ENCODE data around the gene CCM2L.

The CCM2L gene

GRCh38 chr20:32010101-32010500, at the start of gene CCM2L:
Gene CCM2L, plus strand, starts transcription at chr20:32010438. Its CDS starts 17 bp downstream, at chr20:32010455.
- no peak for TF ChIP-seq USF1 (IDR thresholded peaks at IDR 0.05)
- TF ChIP-seq CEBPB (IDR thresholded peaks at IDR 0.05), result no peak
- TF ChIP-seq YY1 (IDR thresholded peaks at IDR 0.05; ENCODE audit: low read depth), result no peak
- TF ChIP-seq TAF1 (IDR thresholded peaks at IDR 0.05; ENCODE audit: low read depth), result no peak

- TF ChIP-seq MAX (IDR thresholded peaks at IDR 0.05), result no peak
Measured at GRCh38 chr20:31962761-31963160, 47.5 kb upstream of the CCM2L start.

GRCh38 chr20:31963889-31964288, 46.3 kb upstream of the CCM2L start:
- TF ChIP-seq FOXM1 (IDR thresholded peaks at IDR 0.05; ENCODE audit: borderline replicate concordance, low read depth) (no peak), EGR1 (IDR thresholded peaks at IDR 0.05) (no peak), REST (IDR thresholded peaks at IDR 0.05; ENCODE audit: low read depth) (no peak), YY1 (IDR thresholded peaks at IDR 0.05; ENCODE audit: low read depth) (no peak), USF1 (IDR thresholded peaks at IDR 0.05) (no peak), CREB1 (IDR thresholded peaks at IDR 0.05; ENCODE audit: low read depth) (no peak), EP300 (IDR thresholded peaks at IDR 0.05; ENCODE audit: borderline replicate concordance) (no peak), TEAD4 (IDR thresholded peaks at IDR 0.05) (no peak)

- TF ChIP-seq CEBPB (IDR thresholded peaks at IDR 0.05) (no peak), FOXM1 (IDR thresholded peaks at IDR 0.05; ENCODE audit: borderline replicate concordance, low read depth) (no peak), REST (IDR thresholded peaks at IDR 0.05; ENCODE audit: low read depth) (no peak), USF1 (IDR thresholded peaks at IDR 0.05) (no peak), MAX (IDR thresholded peaks at IDR 0.05) (no peak), YY1 (IDR thresholded peaks at IDR 0.05; ENCODE audit: low read depth) (no peak), TCF12 (IDR thresholded peaks at IDR 0.05; ENCODE audit: low read depth) (no peak), EP300 (IDR thresholded peaks at IDR 0.05; ENCODE audit: borderline replicate concordance) (no peak), TEAD4 (IDR thresholded peaks at IDR 0.05) (no peak), EGR1 (IDR thresholded peaks at IDR 0.05) (no peak), RAD21 (IDR thresholded peaks at IDR 0.05; ENCODE audit: low read depth) (no peak), TAF1 (IDR thresholded peaks at IDR 0.05; ENCODE audit: low read depth) (no peak)
Measured at GRCh38 chr20:31966991-31967655, 43.1 kb upstream of the CCM2L start.

GRCh38 chr20:31967830-31968249, 42.4 kb upstream of the CCM2L start, which contains the start of gene XKR7:
Gene XKR7, plus strand, starts transcription at chr20:31968151. Its CDS starts 25 bp downstream, at chr20:31968176.
- TF ChIP-seq YY1 (IDR thresholded peaks at IDR 0.05; ENCODE audit: low read depth) (peak; percentile 67; the same call in 1 of the 2 replicates), NFIC (IDR thresholded peaks at IDR 0.05) (no peak), TEAD4 (IDR thresholded peaks at IDR 0.05) (peak; percentile 89), REST (IDR thresholded peaks at IDR 0.05; ENCODE audit: low read depth) (no peak), FOXM1 (IDR thresholded peaks at IDR 0.05; ENCODE audit: borderline replicate concordance, low read depth) (no peak), CEBPB (IDR thresholded peaks at IDR 0.05) (no peak), EP300 (IDR thresholded peaks at IDR 0.05; ENCODE audit: borderline replicate concordance) (no peak), USF1 (IDR thresholded peaks at IDR 0.05) (no peak), RAD21 (IDR thresholded peaks at IDR 0.05; ENCODE audit: low read depth) (no peak), CREB1 (IDR thresholded peaks at IDR 0.05; ENCODE audit: low read depth) (no peak), MAX (IDR thresholded peaks at IDR 0.05) (no peak), EGR1 (IDR thresholded peaks at IDR 0.05) (no peak), TCF12 (IDR thresholded peaks at IDR 0.05; ENCODE audit: low read depth) (no peak), ZBTB7A (IDR thresholded peaks at IDR 0.05; ENCODE audit: low read depth) (0 out of 2 replicates have a peak, but pooled peaks have one; percentile 51), TAF1 (IDR thresholded peaks at IDR 0.05; ENCODE audit: low read depth) (no peak)
